ENCODE results near the gene PEX10. TPM values are rescaled to one million over a fixed set of nuclear protein-coding genes. Genes with fewer than 3 reads are reported as not detected.

Gene PEX10
- total RNA-seq, 1 experiment from 2014 or later, result 36.1 TPM

DNA sequence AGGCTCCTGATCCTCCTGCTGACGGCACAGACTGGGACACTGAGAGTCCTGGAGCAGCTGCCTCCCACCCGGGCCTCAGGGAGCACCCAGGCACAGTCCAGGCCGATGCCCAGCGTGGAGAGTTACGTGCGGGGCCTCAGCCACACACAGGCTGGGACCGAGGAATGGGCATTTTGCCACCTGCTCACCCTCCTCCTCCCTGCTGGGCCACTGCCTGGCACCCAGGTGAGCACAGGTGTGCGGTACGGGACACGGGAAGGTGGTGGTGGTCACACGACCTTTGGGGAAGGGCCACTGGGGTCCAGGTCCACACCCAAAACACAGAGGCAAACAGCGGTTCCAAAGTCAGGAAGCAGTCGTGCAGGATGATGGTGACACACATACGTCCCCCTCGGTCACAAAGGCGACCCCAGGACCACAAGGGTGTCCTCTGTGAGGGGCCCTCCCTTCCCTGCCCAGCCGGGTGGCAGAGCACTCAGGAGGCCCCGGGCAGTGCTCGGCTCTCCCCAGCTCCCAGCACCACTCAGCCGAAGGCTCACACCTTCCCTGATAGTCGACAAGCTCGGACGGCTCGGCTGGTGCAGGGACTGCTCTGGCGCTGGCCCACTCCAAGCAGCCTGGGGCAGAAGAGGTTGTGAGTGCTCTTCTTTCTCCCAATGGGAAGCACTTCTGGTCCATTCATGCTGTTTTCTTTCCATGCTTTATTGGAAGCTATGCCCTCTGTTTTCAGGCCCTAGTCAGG lies 35.3 kb downstream of the PEX10 start:
- no peak for DNase-seq (ENCODE audit: unreplicated experiment)
- Mint-ChIP-seq H3K27me3 (ENCODE audit: insufficient read depth, unreplicated experiment) (no peaks in the 10 kb centered on the region), H3K27ac (ENCODE audit: low read depth, unreplicated experiment) (no peak overlapping the region), H3K36me3 (ENCODE audit: insufficient read depth, unreplicated experiment) (peaks cover 24% of the 10 kb centered on the region), H3K9me3 (ENCODE audit: unreplicated experiment) (no peaks in the 10 kb centered on the region), H3K4me3 (ENCODE audit: unreplicated experiment) (no peak overlapping the region), H3K4me1 (ENCODE audit: insufficient read depth, unreplicated experiment) (no peaks in the 10 kb centered on the region)
- CTCF ChIA-PET, result interaction anchor here (6.6 kb wide), 1 partner anchor 181 kb away, joined by 116 read pairs; the partner anchor contains the start of gene FAAP20
- intact Hi-C loops (cut with micrococcal nuclease), result no loop called here
- no TSS peak for BruUV-seq (replicated peaks)
- TF ChIP-seq CTCF (IDR thresholded peaks at IDR 0.05; ENCODE audit: unreplicated experiment), result no peak
- POLR2A ChIA-PET, result interaction anchor here (1.0 kb wide), 1 partner anchor 207 kb away, joined by 3 read pairs; no protein-coding TSS in a partner anchor

- H3K4me1 Mint-ChIP-seq (ENCODE audit: insufficient read depth, unreplicated experiment), result no peaks in the 10 kb centered on the region
- peaks cover 32% of the 10 kb centered on the region for H3K36me3 Mint-ChIP-seq (ENCODE audit: insufficient read depth, unreplicated experiment)
- H3K9me3 Mint-ChIP-seq (ENCODE audit: unreplicated experiment), result no peaks in the 10 kb centered on the region
- DNase-seq (ENCODE audit: unreplicated experiment), result no peak
- TF ChIP-seq CTCF (IDR thresholded peaks at IDR 0.05; ENCODE audit: unreplicated experiment), result no peak
- intact Hi-C loops (cut with micrococcal nuclease), result no loop called here
- CTCF ChIA-PET, result interaction anchor here (6.6 kb wide), 1 partner anchor 180 kb away, joined by 116 read pairs; the partner anchor contains the start of gene FAAP20
- BruUV-seq (replicated peaks), result no TSS peak
- POLR2A ChIA-PET, result no interaction called here
- no peak overlapping the region for H3K27ac Mint-ChIP-seq (ENCODE audit: low read depth, unreplicated experiment)
- no peak overlapping the region for H3K4me3 Mint-ChIP-seq (ENCODE audit: unreplicated experiment)
- H3K27me3 Mint-ChIP-seq (ENCODE audit: insufficient read depth, unreplicated experiment), result no peaks in the 10 kb centered on the region
Observed at GRCh38 chr1:2376261-2376741, 36.1 kb downstream of the PEX10 start.

GRCh38 chr1:2375923-2376260 lies 36.5 kb downstream of the PEX10 start:
- BruUV-seq (replicated peaks), result no TSS peak
- POLR2A ChIA-PET, result no interaction called here
- H3K27me3 Mint-ChIP-seq (ENCODE audit: insufficient read depth, unreplicated experiment), result no peaks in the 10 kb centered on the region

More at GRCh38 chr1:2375923-2376260, 36.5 kb downstream of the PEX10 start:
- CTCF ChIA-PET, result interaction anchor here (0.9 kb wide), 1 partner anchor 180 kb away, joined by 4 read pairs; no protein-coding TSS in a partner anchor
- Mint-ChIP-seq H3K4me1 (ENCODE audit: insufficient read depth, unreplicated experiment) (no peaks in the 10 kb centered on the region), H3K4me3 (ENCODE audit: unreplicated experiment) (no peak overlapping the region), H3K36me3 (ENCODE audit: insufficient read depth, unreplicated experiment) (peaks cover 32% of the 10 kb centered on the region), H3K27ac (ENCODE audit: low read depth, unreplicated experiment) (no peak overlapping the region), H3K9me3 (ENCODE audit: unreplicated experiment) (no peaks in the 10 kb centered on the region)
- no peak for DNase-seq (ENCODE audit: unreplicated experiment)
- intact Hi-C loops (cut with micrococcal nuclease), result no loop called here
- no peak for TF ChIP-seq CTCF (IDR thresholded peaks at IDR 0.05; ENCODE audit: unreplicated experiment)
